HAP-1 (cell line): ENCODE results near the gene CDKAL1.

Source experiments
- DNase-seq, 2 experiments: peaks; one replicate each; pipeline ENCODE4 v3.0.0-alpha.2; 2016 to 2020; ENCODE audit warnings: low spot score in 2 of 2
- H3K27me3 ChIP-seq: fragments of 250-450 bp; sonication (Bioruptor Pico); 2 replicates; pipeline ENCODE4 v1.5.1; 2020; ENCODE audit warnings: low read depth, mild to moderate bottlenecking, moderate library complexity
- H3K36me3 ChIP-seq: fragments of 250-450 bp; sonication (Bioruptor Pico); replicated peaks from 2 replicates; pipeline ENCODE4 v1.5.1; 2020; ENCODE audit warnings: mild to moderate bottlenecking
- H3K4me1 ChIP-seq: fragments of 250-450 bp; sonication (Bioruptor Pico); 2 replicates; pipeline ENCODE4 v1.5.1; 2020; ENCODE audit warnings: mild to moderate bottlenecking
- H3K4me3 ChIP-seq: fragments of 250-450 bp; sonication (Bioruptor Pico); 2 replicates; pipeline ENCODE4 v1.5.1; 2020; ENCODE audit warnings: mild to moderate bottlenecking, moderate library complexity
- H3K9me3 ChIP-seq: fragments of 250-450 bp; sonication (Bioruptor Pico); 2 replicates; pipeline ENCODE4 v1.5.1; 2020; ENCODE audit warnings: mild to moderate bottlenecking, moderate library complexity
- in situ Hi-C: fragments of 300-500 bp; cut with MboI; formaldehyde crosslinking; loops from 3 replicates; pipeline ENCODE4 v1.14.3; 2020; ENCODE audit warnings: low sequenced_read_pairs, inconsistent platforms, mixed read lengths

Gene CDKAL1

GRCh38 chr6:20790032-20790791, 256.0 kb downstream of the CDKAL1 start:
- Histone ChIP-seq H3K27me3 (no peaks in the 10 kb centered on the region), H3K9me3 (no peaks in the 10 kb centered on the region), H3K4me1 (no peaks in the 10 kb centered on the region), H3K36me3 (no peaks in the 10 kb centered on the region), H3K4me3 (no peak overlapping the region)
- in situ Hi-C loops: no loop called here
- no peak for DNase-seq

DNA sequence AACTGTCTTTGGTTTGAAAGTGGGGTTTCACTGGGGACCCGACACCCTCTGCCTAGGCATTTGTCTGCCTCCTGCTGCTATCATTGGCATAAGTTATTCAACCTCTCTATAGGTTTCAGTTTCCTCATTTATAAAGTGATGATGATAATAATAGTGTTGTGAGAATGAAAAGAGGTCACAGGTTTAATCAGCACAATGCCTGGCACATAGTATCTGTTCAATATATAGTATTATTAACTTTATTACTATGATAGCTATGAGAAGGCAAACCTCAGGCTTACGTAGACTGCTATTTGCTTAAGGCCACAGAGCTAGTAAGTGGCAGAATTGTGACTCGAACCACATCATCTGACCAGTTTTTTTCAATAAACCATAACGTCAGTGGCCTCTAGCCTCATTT, 256.8 kb downstream of the CDKAL1 start:
- no peak for DNase-seq
- no peaks in the 10 kb centered on the region for H3K9me3 ChIP-seq
- no peaks in the 10 kb centered on the region for H3K27me3 ChIP-seq
- H3K4me3 ChIP-seq: no peak overlapping the region
- in situ Hi-C loops: no loop called here
- no peaks in the 10 kb centered on the region for H3K36me3 ChIP-seq
- no peaks in the 10 kb centered on the region for H3K4me1 ChIP-seq

DNA sequence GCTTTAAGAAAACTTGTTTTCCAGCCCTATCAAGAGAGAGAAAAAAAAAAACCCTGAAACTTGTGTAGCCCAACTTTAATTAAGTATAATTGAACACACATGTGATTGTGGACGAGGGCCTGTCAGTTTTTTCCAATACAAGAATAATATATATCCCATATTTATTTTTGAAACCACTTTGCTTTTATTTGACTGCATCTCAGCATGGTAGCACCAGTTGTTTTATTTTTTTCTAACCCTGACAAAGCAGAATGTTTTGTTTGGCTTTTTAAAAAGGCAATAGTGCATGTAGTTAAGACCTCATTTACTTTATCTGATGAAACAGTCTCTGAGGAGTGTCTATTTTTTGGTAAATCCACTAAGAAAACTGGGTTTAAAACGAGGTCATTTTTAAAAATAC, 257.7 kb downstream of the CDKAL1 start:
- in situ Hi-C loops: no loop called here
- no peaks in the 10 kb centered on the region for H3K36me3 ChIP-seq
- H3K4me3 ChIP-seq: no peak overlapping the region
- H3K27me3 ChIP-seq: no peaks in the 10 kb centered on the region
- H3K9me3 ChIP-seq: no peaks in the 10 kb centered on the region
- DNase-seq: no peak
- no peaks in the 10 kb centered on the region for H3K4me1 ChIP-seq

DNA sequence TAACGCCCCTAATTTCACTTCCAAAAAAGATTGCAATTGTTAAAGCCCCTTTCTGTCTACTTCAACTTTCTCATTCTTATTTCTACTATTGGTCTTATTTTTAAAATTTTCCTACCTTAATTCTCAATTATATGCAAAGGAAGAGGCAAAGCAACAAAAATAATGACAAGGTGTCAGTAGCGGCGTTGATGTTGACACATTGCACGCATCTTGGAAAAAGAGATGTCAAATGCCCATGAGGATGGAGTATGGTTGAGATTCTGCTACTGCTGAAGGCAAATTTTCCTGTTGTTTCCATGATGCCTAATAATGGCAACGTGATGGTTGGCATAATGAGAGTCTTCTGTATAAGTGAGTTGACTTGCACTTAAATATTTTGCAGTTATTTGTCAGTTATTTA, 258.9 kb downstream of the CDKAL1 start:
- Histone ChIP-seq H3K27me3 (no peaks in the 10 kb centered on the region), H3K4me1 (no peaks in the 10 kb centered on the region), H3K36me3 (no peaks in the 10 kb centered on the region), H3K9me3 (no peaks in the 10 kb centered on the region), H3K4me3 (no peak overlapping the region)
- in situ Hi-C loops: no loop called here
- DNase-seq: no peak

DNA sequence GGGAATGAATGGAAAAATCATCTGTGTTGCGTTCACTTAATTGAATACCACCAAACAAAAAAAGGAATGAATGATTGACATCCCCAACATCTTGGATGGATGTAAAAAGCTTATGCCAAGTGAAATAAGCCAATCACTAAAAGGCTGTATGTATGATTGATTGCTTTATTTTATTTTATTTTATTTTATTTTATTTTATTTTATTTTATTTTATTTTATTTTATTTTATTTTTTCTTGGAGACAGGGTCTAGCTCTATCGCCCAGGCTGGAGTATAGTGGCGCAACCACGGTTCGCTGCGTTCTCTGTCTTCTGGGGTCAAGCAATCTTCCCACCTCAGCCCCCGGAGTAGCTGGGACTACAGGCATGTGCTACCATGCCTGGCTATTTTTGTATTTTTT, 263.3 kb downstream of the CDKAL1 start:
- no peaks in the 10 kb centered on the region for H3K27me3 ChIP-seq
- DNase-seq: no peak
- in situ Hi-C loops: no loop called here
- H3K4me3 ChIP-seq: no peak overlapping the region
- no peaks in the 10 kb centered on the region for H3K36me3 ChIP-seq
- H3K9me3 ChIP-seq: no peaks in the 10 kb centered on the region
- H3K4me1 ChIP-seq: peaks cover 2% of the 10 kb centered on the region; the same call in 1 of the 2 replicates

DNA sequence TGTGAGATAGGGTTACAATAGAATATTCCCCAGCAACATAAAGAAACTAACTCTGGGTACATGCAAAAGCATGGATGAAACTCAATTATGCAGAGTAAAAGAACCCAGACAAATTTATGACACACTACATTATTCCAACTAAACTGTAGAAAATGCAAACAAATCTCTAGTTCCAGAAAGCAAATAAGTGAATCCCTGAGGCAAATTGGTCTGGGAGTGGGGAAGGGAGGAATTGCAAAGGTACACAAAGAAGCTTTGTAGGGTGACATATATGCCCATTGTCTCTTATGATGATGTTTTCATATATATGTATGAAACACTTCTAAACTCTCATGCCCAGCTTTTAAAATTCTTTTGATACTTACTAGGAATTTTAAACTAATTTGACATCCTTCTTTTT, 266.0 kb downstream of the CDKAL1 start:
- Histone ChIP-seq H3K4me1 (peaks cover 2% of the 10 kb centered on the region; the same call in 1 of the 2 replicates), H3K4me3 (no peak overlapping the region), H3K9me3 (no peaks in the 10 kb centered on the region), H3K36me3 (no peaks in the 10 kb centered on the region), H3K27me3 (no peaks in the 10 kb centered on the region)
- in situ Hi-C loops: no loop called here
- no peak for DNase-seq

DNA sequence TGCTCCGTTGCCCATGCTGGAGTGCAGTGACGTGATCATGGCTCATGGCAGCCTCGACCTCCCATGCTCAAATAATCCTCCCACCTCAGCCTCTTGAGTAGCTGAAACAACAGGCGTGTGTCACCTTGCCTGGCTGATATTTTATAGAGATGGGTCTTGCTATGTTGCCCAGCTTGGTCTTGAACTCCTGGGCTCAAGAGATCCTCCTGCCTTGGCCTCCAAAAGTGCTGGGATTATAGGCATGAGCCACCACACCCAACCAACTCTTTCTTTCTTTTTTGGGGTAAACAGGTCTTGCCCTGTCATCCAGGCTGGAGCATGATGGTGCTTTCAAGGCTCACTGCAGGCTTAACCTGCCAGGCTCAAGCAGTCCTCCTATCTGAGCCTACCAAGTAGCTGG, 266.4 kb downstream of the CDKAL1 start:
- Histone ChIP-seq H3K27me3 (no peaks in the 10 kb centered on the region), H3K4me1 (peaks cover 2% of the 10 kb centered on the region; the same call in 1 of the 2 replicates), H3K36me3 (no peaks in the 10 kb centered on the region), H3K4me3 (no peak overlapping the region), H3K9me3 (no peaks in the 10 kb centered on the region)
- DNase-seq: no peak
- in situ Hi-C loops: no loop called here

GRCh38 chr6:20801595-20801994, 267.3 kb downstream of the CDKAL1 start:
- Histone ChIP-seq H3K4me3 (no peak overlapping the region), H3K27me3 (no peaks in the 10 kb centered on the region), H3K9me3 (no peaks in the 10 kb centered on the region), H3K36me3 (no peaks in the 10 kb centered on the region), H3K4me1 (peaks cover 2% of the 10 kb centered on the region; the same call in 1 of the 2 replicates)
- in situ Hi-C loops: no loop called here
- DNase-seq: no peak

DNA sequence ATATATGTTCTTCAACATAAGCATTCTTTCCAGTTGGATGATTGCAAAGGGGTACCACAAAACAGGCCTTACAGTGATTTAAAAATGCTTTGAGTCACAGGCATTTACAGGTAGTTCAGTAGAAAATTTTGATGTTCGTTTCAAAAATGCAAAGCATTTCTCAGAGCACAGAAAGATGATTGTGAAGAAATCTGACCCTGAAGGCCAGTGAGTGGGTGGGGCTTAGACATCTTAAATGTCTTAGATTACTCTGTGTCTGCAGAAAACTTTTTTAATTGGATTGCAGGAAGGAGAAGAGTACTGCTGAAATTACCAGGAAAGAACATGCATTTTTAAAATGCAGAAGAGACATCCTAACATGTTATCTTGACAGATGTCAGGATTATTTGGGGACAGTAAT, 268.3 kb downstream of the CDKAL1 start:
- H3K4me1 ChIP-seq: peaks cover 2% of the 10 kb centered on the region; the same call in 1 of the 2 replicates
- H3K9me3 ChIP-seq: no peaks in the 10 kb centered on the region
- no peaks in the 10 kb centered on the region for H3K27me3 ChIP-seq
- no peaks in the 10 kb centered on the region for H3K36me3 ChIP-seq
- H3K4me3 ChIP-seq: no peak overlapping the region
- in situ Hi-C loops: no loop called here
- DNase-seq: no peak

- Histone ChIP-seq H3K9me3 (no peaks in the 10 kb centered on the region), H3K27me3 (no peaks in the 10 kb centered on the region), H3K4me1 (peaks cover 2% of the 10 kb centered on the region; the same call in 1 of the 2 replicates), H3K4me3 (no peak overlapping the region), H3K36me3 (no peaks in the 10 kb centered on the region)
- in situ Hi-C loops: no loop called here
- no peak for DNase-seq
Observed at GRCh38 chr6:20805021-20805420, 270.8 kb downstream of the CDKAL1 start.

- Histone ChIP-seq H3K36me3 (no peaks in the 10 kb centered on the region; the same call in 1 of the 2 replicates), H3K4me1 (peaks cover 12% of the 10 kb centered on the region), H3K27me3 (no peaks in the 10 kb centered on the region), H3K9me3 (no peaks in the 10 kb centered on the region), H3K4me3 (no peak overlapping the region)
- no peak for DNase-seq
- in situ Hi-C loops: no loop called here
Observed at GRCh38 chr6:20806669-20807068, 272.4 kb downstream of the CDKAL1 start.

DNA sequence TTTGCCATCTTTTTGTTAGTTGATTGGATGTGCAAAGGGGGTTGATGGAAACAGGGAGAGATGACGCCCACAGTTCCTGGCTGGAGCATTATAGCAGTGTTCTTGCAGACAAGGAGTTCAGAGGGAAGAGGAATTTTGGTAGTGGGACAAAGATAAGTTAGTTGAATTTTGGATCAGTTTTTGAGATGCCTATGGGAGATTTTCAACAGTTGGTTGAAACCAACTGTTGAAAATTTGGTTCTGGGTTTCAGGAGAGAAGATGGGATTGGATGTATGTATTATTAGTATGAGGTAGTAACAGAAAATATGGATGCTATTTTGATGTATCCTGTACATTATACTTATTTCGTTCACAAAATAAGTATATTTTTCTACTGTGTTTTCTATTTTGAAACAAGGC, 274.2 kb downstream of the CDKAL1 start:
- no peaks in the 10 kb centered on the region for H3K9me3 ChIP-seq
- H3K4me1 ChIP-seq: peaks cover 10% of the 10 kb centered on the region
- H3K4me3 ChIP-seq: no peak overlapping the region
- in situ Hi-C loops: no loop called here
- H3K27me3 ChIP-seq: no peaks in the 10 kb centered on the region
- no peaks in the 10 kb centered on the region; the same call in 1 of the 2 replicates for H3K36me3 ChIP-seq
- no peak for DNase-seq

DNA sequence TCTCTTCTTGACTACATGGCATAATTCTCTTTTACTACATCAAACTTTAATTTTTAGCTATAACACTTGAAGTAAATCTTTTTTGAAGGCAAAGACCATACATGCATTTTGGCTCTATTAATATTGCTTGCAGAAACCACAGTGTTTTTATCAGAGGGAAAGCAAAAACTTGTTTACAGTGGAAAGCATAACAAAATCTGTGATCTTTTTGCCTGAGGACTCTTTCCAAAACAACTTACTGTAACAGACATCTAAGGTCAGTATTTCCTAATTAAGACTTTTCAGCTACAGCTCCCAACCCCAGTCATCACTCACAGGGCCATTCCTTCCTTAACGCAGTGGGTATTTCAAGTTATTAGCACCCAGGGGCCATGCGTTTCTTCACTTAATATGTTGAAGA, 274.7 kb downstream of the CDKAL1 start:
- H3K36me3 ChIP-seq: no peaks in the 10 kb centered on the region; the same call in 1 of the 2 replicates
- H3K4me3 ChIP-seq: no peak overlapping the region
- no peaks in the 10 kb centered on the region for H3K9me3 ChIP-seq
- H3K27me3 ChIP-seq: no peaks in the 10 kb centered on the region
- H3K4me1 ChIP-seq: peaks cover 10% of the 10 kb centered on the region
- in situ Hi-C loops: no loop called here
- DNase-seq: no peak

DNA sequence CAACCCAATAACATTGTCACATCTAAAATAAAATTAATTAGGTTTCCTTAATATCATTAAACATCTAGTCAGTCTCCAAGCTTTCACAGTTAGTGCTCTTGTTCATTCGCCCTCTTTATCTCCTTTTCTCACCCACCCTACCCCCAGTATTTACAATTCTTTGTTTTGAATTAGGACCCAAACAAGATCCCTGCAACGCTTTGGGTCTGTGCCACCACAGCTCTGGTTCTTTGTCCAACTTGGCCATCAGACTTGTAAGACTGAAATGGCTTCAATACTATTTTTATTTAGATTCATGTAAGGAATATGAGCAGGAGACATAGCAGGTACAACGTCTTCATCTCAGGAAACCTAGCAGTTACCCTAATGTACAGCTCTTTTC, 276.5 kb downstream of the CDKAL1 start:
- no peak for DNase-seq
- Histone ChIP-seq H3K4me3 (no peak overlapping the region), H3K4me1 (peaks cover 10% of the 10 kb centered on the region), H3K9me3 (no peaks in the 10 kb centered on the region), H3K27me3 (no peaks in the 10 kb centered on the region), H3K36me3 (no peaks in the 10 kb centered on the region; the same call in 1 of the 2 replicates)
- in situ Hi-C loops: no loop called here
